Measurements from ENCODE around the gene UBASH3A.

- TF ChIP-seq POLR2A (IDR thresholded peaks at IDR 0.05; ENCODE audit: low read length) (no peak), RCOR1 (IDR thresholded peaks at IDR 0.05; ENCODE audit: low read depth, low read length) (no peak), BHLHE40 (IDR thresholded peaks at IDR 0.05; ENCODE audit: low read depth, low read length) (no peak), CHD4 (IDR thresholded peaks at IDR 0.05; ENCODE audit: borderline replicate concordance) (no peak), CHD2 (IDR thresholded peaks at IDR 0.05; ENCODE audit: low read length, partially characterized antibody) (no peak)
- TF ChIP-seq, protein P1, sequence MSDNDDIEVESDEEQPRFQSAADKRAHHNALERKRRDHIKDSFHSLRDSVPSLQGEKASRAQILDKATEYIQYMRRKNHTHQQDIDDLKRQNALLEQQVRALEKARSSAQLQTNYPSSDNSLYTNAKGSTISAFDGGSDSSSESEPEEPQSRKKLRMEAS (IDR thresholded peaks at IDR 0.05) = no peak
- TF ChIP-seq, protein P2, sequence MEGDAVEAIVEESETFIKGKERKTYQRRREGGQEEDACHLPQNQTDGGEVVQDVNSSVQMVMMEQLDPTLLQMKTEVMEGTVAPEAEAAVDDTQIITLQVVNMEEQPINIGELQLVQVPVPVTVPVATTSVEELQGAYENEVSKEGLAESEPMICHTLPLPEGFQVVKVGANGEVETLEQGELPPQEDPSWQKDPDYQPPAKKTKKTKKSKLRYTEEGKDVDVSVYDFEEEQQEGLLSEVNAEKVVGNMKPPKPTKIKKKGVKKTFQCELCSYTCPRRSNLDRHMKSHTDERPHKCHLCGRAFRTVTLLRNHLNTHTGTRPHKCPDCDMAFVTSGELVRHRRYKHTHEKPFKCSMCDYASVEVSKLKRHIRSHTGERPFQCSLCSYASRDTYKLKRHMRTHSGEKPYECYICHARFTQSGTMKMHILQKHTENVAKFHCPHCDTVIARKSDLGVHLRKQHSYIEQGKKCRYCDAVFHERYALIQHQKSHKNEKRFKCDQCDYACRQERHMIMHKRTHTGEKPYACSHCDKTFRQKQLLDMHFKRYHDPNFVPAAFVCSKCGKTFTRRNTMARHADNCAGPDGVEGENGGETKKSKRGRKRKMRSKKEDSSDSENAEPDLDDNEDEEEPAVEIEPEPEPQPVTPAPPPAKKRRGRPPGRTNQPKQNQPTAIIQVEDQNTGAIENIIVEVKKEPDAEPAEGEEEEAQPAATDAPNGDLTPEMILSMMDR (IDR thresholded peaks at IDR 0.05) = no peak
- TF ChIP-seq, protein P3, sequence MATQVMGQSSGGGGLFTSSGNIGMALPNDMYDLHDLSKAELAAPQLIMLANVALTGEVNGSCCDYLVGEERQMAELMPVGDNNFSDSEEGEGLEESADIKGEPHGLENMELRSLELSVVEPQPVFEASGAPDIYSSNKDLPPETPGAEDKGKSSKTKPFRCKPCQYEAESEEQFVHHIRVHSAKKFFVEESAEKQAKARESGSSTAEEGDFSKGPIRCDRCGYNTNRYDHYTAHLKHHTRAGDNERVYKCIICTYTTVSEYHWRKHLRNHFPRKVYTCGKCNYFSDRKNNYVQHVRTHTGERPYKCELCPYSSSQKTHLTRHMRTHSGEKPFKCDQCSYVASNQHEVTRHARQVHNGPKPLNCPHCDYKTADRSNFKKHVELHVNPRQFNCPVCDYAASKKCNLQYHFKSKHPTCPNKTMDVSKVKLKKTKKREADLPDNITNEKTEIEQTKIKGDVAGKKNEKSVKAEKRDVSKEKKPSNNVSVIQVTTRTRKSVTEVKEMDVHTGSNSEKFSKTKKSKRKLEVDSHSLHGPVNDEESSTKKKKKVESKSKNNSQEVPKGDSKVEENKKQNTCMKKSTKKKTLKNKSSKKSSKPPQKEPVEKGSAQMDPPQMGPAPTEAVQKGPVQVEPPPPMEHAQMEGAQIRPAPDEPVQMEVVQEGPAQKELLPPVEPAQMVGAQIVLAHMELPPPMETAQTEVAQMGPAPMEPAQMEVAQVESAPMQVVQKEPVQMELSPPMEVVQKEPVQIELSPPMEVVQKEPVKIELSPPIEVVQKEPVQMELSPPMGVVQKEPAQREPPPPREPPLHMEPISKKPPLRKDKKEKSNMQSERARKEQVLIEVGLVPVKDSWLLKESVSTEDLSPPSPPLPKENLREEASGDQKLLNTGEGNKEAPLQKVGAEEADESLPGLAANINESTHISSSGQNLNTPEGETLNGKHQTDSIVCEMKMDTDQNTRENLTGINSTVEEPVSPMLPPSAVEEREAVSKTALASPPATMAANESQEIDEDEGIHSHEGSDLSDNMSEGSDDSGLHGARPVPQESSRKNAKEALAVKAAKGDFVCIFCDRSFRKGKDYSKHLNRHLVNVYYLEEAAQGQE (IDR thresholded peaks at IDR 0.05) = no peak
Measured at GRCh38 chr21:42378418-42378817, 25.3 kb upstream of the UBASH3A start.

Data from A549 (cell line).